Liver (tissue), 9 donors: ENCODE measurements around the gene ITGA2. TPM values are rescaled to one million over a fixed set of nuclear protein-coding genes. Genes with fewer than 3 reads are reported as not detected.
"Not testable (repeated sequence)": the region's sequence is repeated elsewhere in the genome, so short reads cannot be mapped to it uniquely, and the experiment has no call there.

ENCODE experiments used
- DNase-seq: peaks from one replicate; pipeline ENCODE4 v3.0.0-alpha.2; 2017; ENCODE audit warnings: low spot score
- H3K27ac ChIP-seq, 2 donors: one replicate each; pipeline ENCODE4 v1.7.0; 2013; ENCODE audit warnings: inconsistent platforms in 2 of 2, low read length in 2 of 2, control low read depth in 1 of 2, low read depth in 1 of 2, mild to moderate bottlenecking in 1 of 2
- H3K27me3 ChIP-seq, 4 donors: one replicate each; pipeline versions ENCODE4 v1.6.1 to v1.7.0; 2013; ENCODE audit warnings: low read length in 3 of 4, inconsistent platforms in 1 of 4, mild to moderate bottlenecking in 1 of 4, moderate library complexity in 1 of 4; ENCODE audit not compliant: control insufficient read depth in 4 of 4, insufficient read depth in 4 of 4
- H3K36me3 ChIP-seq, 4 donors: one replicate each; pipeline versions ENCODE4 v1.6.1 to v1.7.0; 2013; ENCODE audit warnings: low read length in 3 of 4, mild to moderate bottlenecking in 3 of 4, low read depth in 1 of 4, moderate library complexity in 1 of 4; ENCODE audit not compliant: control insufficient read depth in 4 of 4, insufficient read depth in 3 of 4
- H3K4me1 ChIP-seq, 4 donors: one replicate each; pipeline versions ENCODE4 v1.6.1 to v1.7.0; 2013; ENCODE audit warnings: low read length in 3 of 4, mild to moderate bottlenecking in 3 of 4, moderate library complexity in 1 of 4; ENCODE audit not compliant: control insufficient read depth in 4 of 4, insufficient read depth in 4 of 4
- H3K4me3 ChIP-seq, 3 donors: one replicate each; pipeline versions ENCODE4 v1.6.1 to v1.7.0; 2013; ENCODE audit warnings: low read length in 3 of 3, control low read depth in 1 of 3, low read depth in 1 of 3, mild to moderate bottlenecking in 1 of 3
- H3K9ac ChIP-seq, 2 donors: one replicate each; pipeline ENCODE4 v1.7.0; 2013; ENCODE audit warnings: low read length in 2 of 2, mild to moderate bottlenecking in 2 of 2, moderate library complexity in 2 of 2, control low read depth in 1 of 2, low read depth in 1 of 2
- H3K9me3 ChIP-seq, 4 donors: one replicate each; pipeline versions ENCODE4 v1.6.1 to v1.7.0; 2013; ENCODE audit warnings: low read length in 3 of 4; ENCODE audit not compliant: control insufficient read depth in 4 of 4
- EGR1 ChIP-seq, 2 donors: IDR thresholded peaks; 2 replicates each; pipeline ENCODE4 v1.6.1; 2016 to 2018; ENCODE audit warnings: antibody characterized with exemption in 2 of 2, low read depth in 2 of 2
- FOXA1 ChIP-seq: IDR thresholded peaks from 2 replicates; pipeline ENCODE4 v1.6.1; 2016; ENCODE audit warnings: antibody characterized with exemption
- FOXA2 ChIP-seq: IDR thresholded peaks from 2 replicates; pipeline ENCODE4 v1.6.1; 2016; ENCODE audit warnings: antibody characterized with exemption
- GABPA ChIP-seq, 2 donors: IDR thresholded peaks in 1 of 2; conservative IDR thresholded peaks in 1 of 2; 2 replicates each; pipeline ENCODE4 v1.6.1; 2016; ENCODE audit warnings: antibody characterized with exemption in 2 of 2, mild to moderate bottlenecking in 1 of 2, moderate library complexity in 1 of 2
- HNF4G ChIP-seq: IDR thresholded peaks from 2 replicates; pipeline ENCODE4 v1.6.1; 2016; ENCODE audit warnings: antibody characterized with exemption
- JUND ChIP-seq, 2 donors: IDR thresholded peaks; 2 replicates each; pipeline ENCODE4 v1.6.1; 2016; ENCODE audit warnings: antibody characterized with exemption in 2 of 2
- NR2F2 ChIP-seq: IDR thresholded peaks from 2 replicates; pipeline ENCODE4 v1.6.1; 2016; ENCODE audit warnings: antibody characterized with exemption
- RAD21 ChIP-seq, 2 donors: IDR thresholded peaks; 2 replicates each; pipeline ENCODE4 v1.6.1; 2016; ENCODE audit warnings: antibody characterized with exemption in 2 of 2, mild to moderate bottlenecking in 2 of 2
- RXRA ChIP-seq, 2 donors: IDR thresholded peaks; 2 replicates each; pipeline ENCODE4 v1.6.1; 2017 to 2018; ENCODE audit warnings: antibody characterized with exemption in 2 of 2, mild to moderate bottlenecking in 1 of 2
- TAF1 ChIP-seq: conservative IDR thresholded peaks from 2 replicates; pipeline ENCODE4 v1.6.1; 2016; ENCODE audit warnings: antibody characterized with exemption, mild to moderate bottlenecking
- YY1 ChIP-seq: IDR thresholded peaks from 2 replicates; pipeline ENCODE4 v1.6.1; 2016; ENCODE audit warnings: antibody characterized with exemption, mild to moderate bottlenecking
- WGBS: extraction: QIAGEN DNeasy Blood & Tissue Kit; methylation state at CpG from one replicate; pipeline ENCODE4 v1.1.7; 2013; 5-methylcytosine and 5-hydroxymethylcytosine counted together
- polyA plus RNA-seq, 2 donors: library from polyadenylated mRNA; stranded (reverse) in 1 of 2; unstranded in 1 of 2; fragments of 200-250 nt in 1 of 2; fragments of >200 nt in 1 of 2; fragmentation: Nextera tagmentation in 1 of 2; extraction: Ambion mirVana in 1 of 2; gene quantifications; one replicate each; pipeline versions ENCODE4 v1.2.1 to v1.2.3, GENCODE V29; 2013 to 2015
- total RNA-seq, 2 donors: library from RNA; depleted of rRNA; stranded (reverse); fragments of >200 nt; gene quantifications; one replicate each; pipeline ENCODE4 v1.2.3, GENCODE V29; 2014
- TF ChIP-seq, protein P1 (sequence below): IDR thresholded peaks from 2 replicates; pipeline ENCODE4 v1.6.1; 2016; ENCODE audit warnings: antibody characterized with exemption
- TF ChIP-seq, protein P2 (sequence below): IDR thresholded peaks from 2 replicates; pipeline ENCODE4 v1.6.1; 2016; ENCODE audit warnings: antibody characterized with exemption, mild to moderate bottlenecking
- TF ChIP-seq, protein P3 (sequence below): IDR thresholded peaks from 2 replicates; pipeline ENCODE4 v1.6.1; 2016; ENCODE audit warnings: antibody characterized with exemption
- TF ChIP-seq, protein P4 (sequence below): fragments of 150-350 bp; IDR thresholded peaks from 2 replicates; pipeline ENCODE4 v1.5.1; 2017; ENCODE audit warnings: improper control_type of control experiment, low read depth, low read length; ENCODE audit not compliant: missing input control
- TF ChIP-seq, protein P5 (sequence below): IDR thresholded peaks from 2 replicates; pipeline ENCODE4 v1.6.1; 2016; ENCODE audit warnings: antibody characterized with exemption
- donor health status: healthy.
- donor health status: healthy.
- donor health status: healthy.
- donor health status: healthy.
- donor health status: healthy.

ITGA2 gene
- total and polyA plus RNA-seq, 4 donors, result 0.12 to 0.61 (median 0.33) TPM

DNA sequence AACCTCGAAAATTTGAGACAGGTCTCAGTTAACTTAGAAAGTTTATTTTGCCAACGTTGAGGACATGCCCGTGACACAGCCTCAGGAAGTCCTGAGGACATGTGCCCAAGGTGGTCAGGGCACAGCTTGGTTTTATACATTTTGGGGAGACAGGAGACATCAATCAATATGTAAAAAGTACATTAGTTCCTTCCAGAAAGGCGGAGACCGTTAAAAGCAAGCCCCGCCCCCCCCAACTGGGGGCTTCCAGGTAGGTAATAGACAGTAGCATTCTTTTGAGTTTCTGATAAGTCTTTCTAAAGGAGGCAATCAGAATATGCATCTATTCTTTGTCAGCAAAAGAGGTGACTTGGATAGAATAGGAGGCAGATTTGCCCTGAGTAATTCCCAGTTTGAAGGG lies 121.0 kb downstream of the ITGA2 start:
- TF ChIP-seq RXRA (IDR thresholded peaks at IDR 0.05), result no peak
- TF ChIP-seq HNF4G, result no peak
- no peak for TF ChIP-seq TAF1
- no peak for TF ChIP-seq FOXA1
- TF ChIP-seq, protein P1, sequence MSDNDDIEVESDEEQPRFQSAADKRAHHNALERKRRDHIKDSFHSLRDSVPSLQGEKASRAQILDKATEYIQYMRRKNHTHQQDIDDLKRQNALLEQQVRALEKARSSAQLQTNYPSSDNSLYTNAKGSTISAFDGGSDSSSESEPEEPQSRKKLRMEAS, result no peak
- TF ChIP-seq NR2F2, result no peak
- no peak for TF ChIP-seq GABPA (IDR thresholded peaks at IDR 0.05 in 1 of 2, conservative IDR thresholded peaks at IDR 0.05 in 1 of 2)
- TF ChIP-seq, protein P2, sequence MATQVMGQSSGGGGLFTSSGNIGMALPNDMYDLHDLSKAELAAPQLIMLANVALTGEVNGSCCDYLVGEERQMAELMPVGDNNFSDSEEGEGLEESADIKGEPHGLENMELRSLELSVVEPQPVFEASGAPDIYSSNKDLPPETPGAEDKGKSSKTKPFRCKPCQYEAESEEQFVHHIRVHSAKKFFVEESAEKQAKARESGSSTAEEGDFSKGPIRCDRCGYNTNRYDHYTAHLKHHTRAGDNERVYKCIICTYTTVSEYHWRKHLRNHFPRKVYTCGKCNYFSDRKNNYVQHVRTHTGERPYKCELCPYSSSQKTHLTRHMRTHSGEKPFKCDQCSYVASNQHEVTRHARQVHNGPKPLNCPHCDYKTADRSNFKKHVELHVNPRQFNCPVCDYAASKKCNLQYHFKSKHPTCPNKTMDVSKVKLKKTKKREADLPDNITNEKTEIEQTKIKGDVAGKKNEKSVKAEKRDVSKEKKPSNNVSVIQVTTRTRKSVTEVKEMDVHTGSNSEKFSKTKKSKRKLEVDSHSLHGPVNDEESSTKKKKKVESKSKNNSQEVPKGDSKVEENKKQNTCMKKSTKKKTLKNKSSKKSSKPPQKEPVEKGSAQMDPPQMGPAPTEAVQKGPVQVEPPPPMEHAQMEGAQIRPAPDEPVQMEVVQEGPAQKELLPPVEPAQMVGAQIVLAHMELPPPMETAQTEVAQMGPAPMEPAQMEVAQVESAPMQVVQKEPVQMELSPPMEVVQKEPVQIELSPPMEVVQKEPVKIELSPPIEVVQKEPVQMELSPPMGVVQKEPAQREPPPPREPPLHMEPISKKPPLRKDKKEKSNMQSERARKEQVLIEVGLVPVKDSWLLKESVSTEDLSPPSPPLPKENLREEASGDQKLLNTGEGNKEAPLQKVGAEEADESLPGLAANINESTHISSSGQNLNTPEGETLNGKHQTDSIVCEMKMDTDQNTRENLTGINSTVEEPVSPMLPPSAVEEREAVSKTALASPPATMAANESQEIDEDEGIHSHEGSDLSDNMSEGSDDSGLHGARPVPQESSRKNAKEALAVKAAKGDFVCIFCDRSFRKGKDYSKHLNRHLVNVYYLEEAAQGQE, result no peak
- TF ChIP-seq JUND (IDR thresholded peaks at IDR 0.05), result no peak
- no peak for TF ChIP-seq FOXA2
- TF ChIP-seq RAD21 (IDR thresholded peaks at IDR 0.05), result no peak
- TF ChIP-seq, protein P3, sequence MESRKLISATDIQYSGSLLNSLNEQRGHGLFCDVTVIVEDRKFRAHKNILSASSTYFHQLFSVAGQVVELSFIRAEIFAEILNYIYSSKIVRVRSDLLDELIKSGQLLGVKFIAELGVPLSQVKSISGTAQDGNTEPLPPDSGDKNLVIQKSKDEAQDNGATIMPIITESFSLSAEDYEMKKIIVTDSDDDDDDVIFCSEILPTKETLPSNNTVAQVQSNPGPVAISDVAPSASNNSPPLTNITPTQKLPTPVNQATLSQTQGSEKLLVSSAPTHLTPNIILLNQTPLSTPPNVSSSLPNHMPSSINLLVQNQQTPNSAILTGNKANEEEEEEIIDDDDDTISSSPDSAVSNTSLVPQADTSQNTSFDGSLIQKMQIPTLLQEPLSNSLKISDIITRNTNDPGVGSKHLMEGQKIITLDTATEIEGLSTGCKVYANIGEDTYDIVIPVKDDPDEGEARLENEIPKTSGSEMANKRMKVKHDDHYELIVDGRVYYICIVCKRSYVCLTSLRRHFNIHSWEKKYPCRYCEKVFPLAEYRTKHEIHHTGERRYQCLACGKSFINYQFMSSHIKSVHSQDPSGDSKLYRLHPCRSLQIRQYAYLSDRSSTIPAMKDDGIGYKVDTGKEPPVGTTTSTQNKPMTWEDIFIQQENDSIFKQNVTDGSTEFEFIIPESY, result no peak
- TF ChIP-seq, protein P4, sequence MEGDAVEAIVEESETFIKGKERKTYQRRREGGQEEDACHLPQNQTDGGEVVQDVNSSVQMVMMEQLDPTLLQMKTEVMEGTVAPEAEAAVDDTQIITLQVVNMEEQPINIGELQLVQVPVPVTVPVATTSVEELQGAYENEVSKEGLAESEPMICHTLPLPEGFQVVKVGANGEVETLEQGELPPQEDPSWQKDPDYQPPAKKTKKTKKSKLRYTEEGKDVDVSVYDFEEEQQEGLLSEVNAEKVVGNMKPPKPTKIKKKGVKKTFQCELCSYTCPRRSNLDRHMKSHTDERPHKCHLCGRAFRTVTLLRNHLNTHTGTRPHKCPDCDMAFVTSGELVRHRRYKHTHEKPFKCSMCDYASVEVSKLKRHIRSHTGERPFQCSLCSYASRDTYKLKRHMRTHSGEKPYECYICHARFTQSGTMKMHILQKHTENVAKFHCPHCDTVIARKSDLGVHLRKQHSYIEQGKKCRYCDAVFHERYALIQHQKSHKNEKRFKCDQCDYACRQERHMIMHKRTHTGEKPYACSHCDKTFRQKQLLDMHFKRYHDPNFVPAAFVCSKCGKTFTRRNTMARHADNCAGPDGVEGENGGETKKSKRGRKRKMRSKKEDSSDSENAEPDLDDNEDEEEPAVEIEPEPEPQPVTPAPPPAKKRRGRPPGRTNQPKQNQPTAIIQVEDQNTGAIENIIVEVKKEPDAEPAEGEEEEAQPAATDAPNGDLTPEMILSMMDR, result no peak
- no peak for TF ChIP-seq EGR1 (IDR thresholded peaks at IDR 0.05; ENCODE audit: low read depth in 2 of 2)
- TF ChIP-seq, protein P5, sequence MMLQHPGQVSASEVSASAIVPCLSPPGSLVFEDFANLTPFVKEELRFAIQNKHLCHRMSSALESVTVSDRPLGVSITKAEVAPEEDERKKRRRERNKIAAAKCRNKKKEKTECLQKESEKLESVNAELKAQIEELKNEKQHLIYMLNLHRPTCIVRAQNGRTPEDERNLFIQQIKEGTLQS, result no peak
- H3K4me1 ChIP-seq, result peaks cover 2 to 26% (median 8%) of the 10 kb centered on the region in 4 donors
- peak overlapping the region; percentile 96 to 97 for H3K9ac ChIP-seq
- 10% methylated on average over 6 of the region's 6 CpGs for WGBS
- peak overlapping the region; percentile 76 to 99 (median 86) for H3K4me3 ChIP-seq
- DNase-seq, result no peak
- H3K27me3 ChIP-seq, result no peaks in the 10 kb centered on the region
- H3K27ac ChIP-seq, result peak overlapping the region; percentile 59 to 89
- H3K36me3 ChIP-seq, result peaks cover 0 to 8% (median 0%) of the 10 kb centered on the region in 4 donors
- H3K9me3 ChIP-seq, result no peaks in the 10 kb centered on the region

DNA sequence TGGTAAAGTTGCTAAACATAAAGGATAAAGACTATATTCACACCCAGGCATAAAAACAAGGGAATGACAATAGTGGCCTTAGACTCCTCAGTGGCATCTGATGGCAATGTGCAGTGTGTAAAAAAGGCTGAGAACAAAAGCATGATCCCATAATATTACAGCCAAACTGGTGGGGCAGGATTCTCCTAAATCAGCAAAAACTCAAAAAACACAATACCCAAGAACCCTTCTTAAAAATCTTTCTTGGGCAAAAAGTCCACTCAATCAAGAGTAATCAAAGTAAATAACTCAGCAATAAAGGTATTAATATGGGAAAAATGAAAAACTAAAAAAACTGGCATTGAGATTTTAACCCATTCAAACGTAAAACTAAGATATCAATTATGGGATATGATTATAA lies 122.0 kb downstream of the ITGA2 start:
- Histone ChIP-seq H3K4me1 (peaks cover 2 to 26% (median 8%) of the 10 kb centered on the region in 4 donors), H3K4me3 (no peak overlapping the region), H3K9ac (no peak overlapping the region), H3K27ac (no peak overlapping the region), H3K36me3 (peaks cover 0 to 8% (median 0%) of the 10 kb centered on the region in 4 donors), H3K27me3 (no peaks in the 10 kb centered on the region), H3K9me3 (no peaks in the 10 kb centered on the region)
- no peak for TF ChIP-seq YY1
- 98% methylated on average over 1 of the region's 1 CpG for WGBS
- DNase-seq, result no peak

DNA sequence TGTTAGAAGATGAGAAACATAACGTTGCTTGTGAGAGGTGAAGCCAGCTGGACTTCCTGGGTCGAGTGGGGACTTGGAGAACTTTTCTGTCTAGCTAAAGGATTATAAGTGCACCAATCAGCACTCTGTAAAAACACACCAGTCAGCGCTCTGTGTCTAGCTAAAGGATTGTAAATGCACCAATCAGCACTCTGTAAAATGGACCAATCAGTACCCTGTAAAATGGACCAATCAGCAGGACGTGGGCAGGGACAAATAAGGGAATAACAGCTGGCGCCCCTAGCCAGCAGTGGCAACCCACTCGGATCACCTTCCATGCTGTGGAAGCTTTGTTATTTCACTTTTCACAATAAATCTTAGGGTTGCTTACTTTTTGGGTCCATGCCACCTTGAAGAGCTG lies 123.2 kb downstream of the ITGA2 start:
- not testable (repeated sequence) for H3K9me3 ChIP-seq, H3K36me3 ChIP-seq, H3K4me3 ChIP-seq, H3K27me3 ChIP-seq, H3K9ac ChIP-seq, DNase-seq
- Histone ChIP-seq H3K27ac (peak overlapping the region in 1 of 2 donors; percentile 11), H3K4me1 (peaks cover 2 to 31% (median 10%) of the 10 kb centered on the region in 4 donors)
- 92% methylated on average over 6 of the region's 6 CpGs for WGBS
